Duodenal mucosa (tissue), 2 donors: ENCODE measurements around the gene MMP20.
"Not testable (repeated sequence)": the region's sequence is repeated elsewhere in the genome, so short reads cannot be mapped to it uniquely, and the experiment has no call there.

Source experiments
- H3K27ac ChIP-seq: one replicate; pipeline ENCODE4 v1.7.0; 2013; ENCODE audit warnings: low read depth, low read length
- H3K27me3 ChIP-seq, 2 donors: one replicate each; pipeline ENCODE4 v1.7.0; 2013; ENCODE audit warnings: low read length in 2 of 2, control low read depth in 1 of 2; ENCODE audit not compliant: insufficient read depth in 2 of 2, control insufficient read depth in 1 of 2
- H3K36me3 ChIP-seq, 2 donors: one replicate each; pipeline ENCODE4 v1.7.0; 2013; ENCODE audit warnings: low read length in 2 of 2, control low read depth in 1 of 2; ENCODE audit not compliant: insufficient read depth in 2 of 2, control insufficient read depth in 1 of 2
- H3K4me1 ChIP-seq, 2 donors: one replicate each; pipeline ENCODE4 v1.7.0; 2013; ENCODE audit warnings: low read length in 2 of 2, control low read depth in 1 of 2; ENCODE audit not compliant: insufficient read depth in 2 of 2, control insufficient read depth in 1 of 2
- H3K4me3 ChIP-seq, 2 donors: one replicate each; pipeline ENCODE4 v1.7.0; 2013; ENCODE audit warnings: low read length in 2 of 2, low read depth in 1 of 2
- H3K9ac ChIP-seq, 2 donors: one replicate each; pipeline ENCODE4 v1.7.0; 2013; ENCODE audit warnings: low read length in 2 of 2, low read depth in 1 of 2
- H3K9me3 ChIP-seq, 2 donors: one replicate each; pipeline ENCODE4 v1.7.0; 2013; ENCODE audit warnings: low read length in 2 of 2, control low read depth in 1 of 2; ENCODE audit not compliant: control insufficient read depth in 1 of 2

MMP20 gene

DNA sequence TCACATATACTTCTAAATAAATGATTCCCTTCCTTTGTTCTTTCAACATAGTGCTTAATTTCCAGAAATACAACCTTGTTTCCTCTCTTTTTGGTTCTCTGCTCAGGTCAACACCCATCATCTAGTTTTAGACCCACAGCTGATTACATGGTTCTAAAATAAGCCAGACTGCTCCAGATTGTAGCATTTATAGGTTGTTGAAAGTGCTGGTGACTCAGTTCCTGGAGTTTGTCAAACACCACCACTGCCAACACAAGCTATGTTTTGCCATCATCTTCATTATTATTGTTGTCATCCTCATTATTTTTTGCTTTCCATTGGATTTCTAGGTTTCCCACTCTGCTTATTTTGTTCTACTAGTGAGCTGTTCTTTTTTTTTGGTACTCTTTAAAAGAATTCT, 22.3 kb upstream of the MMP20 start:
- no peak overlapping the region for H3K4me3 ChIP-seq
- no peak overlapping the region for H3K27ac ChIP-seq
- H3K9ac ChIP-seq = no peak overlapping the region
- no peaks in the 10 kb centered on the region for H3K36me3 ChIP-seq
- H3K4me1 ChIP-seq = no peaks in the 10 kb centered on the region
- H3K9me3 ChIP-seq = no peaks in the 10 kb centered on the region
- H3K27me3 ChIP-seq = no peaks in the 10 kb centered on the region

DNA sequence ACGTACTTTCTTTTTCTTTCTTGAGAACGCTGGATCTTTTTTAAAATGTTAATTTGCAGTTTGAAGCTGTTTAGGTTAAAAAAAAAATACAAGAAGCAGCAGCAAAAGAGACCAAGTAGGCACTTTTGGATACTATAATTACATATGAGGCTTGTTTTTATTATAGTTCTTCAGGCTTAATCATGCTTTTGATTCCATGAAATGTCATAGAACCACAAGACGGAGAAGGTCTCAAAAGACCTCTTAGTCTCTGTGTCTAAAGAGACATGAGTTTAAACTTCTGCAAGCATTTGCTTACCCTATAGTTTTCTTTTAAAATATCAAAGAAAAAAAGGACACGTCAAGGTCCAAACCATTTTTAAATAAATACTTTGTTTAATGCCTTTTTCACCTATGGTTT, 18.8 kb upstream of the MMP20 start:
- H3K9me3 ChIP-seq = no peaks in the 10 kb centered on the region
- H3K27me3 ChIP-seq = no peaks in the 10 kb centered on the region
- no peak overlapping the region for H3K9ac ChIP-seq
- H3K4me3 ChIP-seq = no peak overlapping the region
- H3K4me1 ChIP-seq = peaks cover 0 to 3% of the 10 kb centered on the region in 2 donors
- no peaks in the 10 kb centered on the region for H3K36me3 ChIP-seq
- no peak overlapping the region for H3K27ac ChIP-seq

DNA sequence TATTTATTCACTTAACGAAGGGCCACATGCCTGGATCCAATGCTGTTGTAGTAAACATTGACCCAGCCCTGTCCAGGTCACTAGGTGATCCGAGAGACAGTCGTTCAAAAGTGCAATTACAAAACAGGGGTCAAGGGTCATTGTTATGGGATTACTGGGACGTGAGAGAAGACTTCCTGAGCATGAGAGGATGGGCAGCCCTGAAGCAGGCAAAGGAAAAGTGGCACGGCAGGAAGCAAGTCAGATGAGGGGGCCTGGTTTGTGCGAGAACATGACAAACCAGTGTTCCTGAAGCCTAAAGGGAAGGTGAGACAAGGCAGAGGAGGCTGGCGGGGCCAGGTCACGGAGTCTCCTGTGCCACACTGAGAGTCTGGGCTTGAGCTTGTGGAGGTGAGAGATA, 15.8 kb upstream of the MMP20 start:
- Histone ChIP-seq H3K9me3 (no peaks in the 10 kb centered on the region), H3K27ac (no peak overlapping the region), H3K9ac (no peak overlapping the region), H3K27me3 (no peaks in the 10 kb centered on the region), H3K4me1 (peaks cover 0 to 3% of the 10 kb centered on the region in 2 donors), H3K4me3 (no peak overlapping the region), H3K36me3 (no peaks in the 10 kb centered on the region)

DNA sequence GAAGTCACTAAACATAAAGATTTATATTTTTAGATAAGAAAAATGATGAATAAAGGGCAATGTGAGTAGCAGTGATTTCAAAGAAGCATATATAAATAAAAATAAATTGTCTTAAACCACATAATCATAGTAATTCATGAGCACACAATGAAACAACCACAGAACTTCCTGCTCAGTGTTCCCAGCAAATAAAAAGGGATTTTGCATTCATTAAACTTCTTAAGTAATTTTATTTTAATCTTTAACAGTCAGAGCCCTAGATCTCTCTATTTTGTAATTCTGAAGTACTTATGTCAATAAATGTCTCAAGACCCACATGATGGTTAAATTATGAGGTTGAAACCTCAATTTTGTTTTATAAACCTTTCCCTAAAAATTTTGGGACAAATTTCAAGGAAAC, 14.5 kb upstream of the MMP20 start:
- no peaks in the 10 kb centered on the region for H3K36me3 ChIP-seq
- H3K4me3 ChIP-seq = no peak overlapping the region
- H3K9me3 ChIP-seq = no peaks in the 10 kb centered on the region
- H3K27ac ChIP-seq = no peak overlapping the region
- H3K9ac ChIP-seq = no peak overlapping the region
- peaks cover 0 to 3% of the 10 kb centered on the region in 2 donors for H3K4me1 ChIP-seq
- H3K27me3 ChIP-seq = no peaks in the 10 kb centered on the region

DNA sequence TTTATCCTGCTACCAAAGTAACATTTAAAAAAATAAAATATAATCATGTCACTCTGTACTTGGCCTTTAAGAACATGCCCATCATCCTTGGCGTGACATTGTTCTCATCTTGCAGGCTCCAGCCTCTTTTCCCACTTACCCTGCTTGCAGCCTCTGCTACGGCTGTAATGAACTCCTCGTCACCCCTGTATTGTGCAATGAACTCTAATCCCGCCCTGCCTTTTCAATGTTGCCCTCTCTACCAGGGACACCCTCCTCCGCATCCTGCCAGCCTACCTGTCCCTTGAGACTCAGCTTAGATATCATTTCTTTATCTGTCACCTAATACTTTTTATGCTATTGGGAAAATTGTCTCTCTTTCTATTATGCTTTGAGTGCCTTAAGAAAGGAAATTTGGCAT, 12.6 kb upstream of the MMP20 start:
- Histone ChIP-seq H3K4me1 (peaks cover 0 to 3% of the 10 kb centered on the region in 2 donors), H3K9me3 (no peaks in the 10 kb centered on the region), H3K27ac (no peak overlapping the region), H3K27me3 (no peaks in the 10 kb centered on the region), H3K4me3 (no peak overlapping the region), H3K9ac (no peak overlapping the region), H3K36me3 (no peaks in the 10 kb centered on the region)

DNA sequence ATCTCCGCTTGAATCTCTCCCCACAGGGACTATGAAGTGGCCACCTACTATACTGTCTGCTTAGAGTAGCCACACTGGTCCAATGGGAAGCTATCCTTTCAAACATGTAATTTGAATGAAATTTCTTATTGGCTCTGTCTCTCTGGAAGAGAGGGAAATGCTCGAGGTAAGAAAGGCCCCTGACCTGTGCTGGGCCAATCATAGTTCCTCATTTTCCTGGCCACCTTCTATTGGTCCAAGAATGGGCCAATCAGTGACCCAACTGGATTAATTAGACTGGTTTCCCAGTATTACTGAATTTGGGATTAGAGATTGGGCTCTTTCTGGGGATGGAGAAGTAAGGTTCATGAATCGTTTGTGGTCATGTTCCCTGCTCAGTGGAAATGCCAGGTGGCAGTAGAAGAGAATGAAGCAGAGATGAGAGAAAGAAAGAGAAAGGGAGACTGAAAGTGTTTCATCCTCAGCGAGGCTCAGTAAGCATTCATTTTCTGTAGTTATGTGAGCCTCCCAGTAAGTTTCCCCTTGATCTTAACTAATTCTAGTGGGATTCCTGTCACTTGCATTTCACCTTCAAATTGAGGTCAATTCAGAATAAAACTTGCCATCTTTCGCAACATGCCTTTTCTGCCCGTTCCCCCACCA, 8.4 kb upstream of the MMP20 start:
- no peaks in the 10 kb centered on the region for H3K36me3 ChIP-seq
- no peak overlapping the region for H3K4me3 ChIP-seq
- H3K27me3 ChIP-seq = no peaks in the 10 kb centered on the region
- no peaks in the 10 kb centered on the region for H3K9me3 ChIP-seq
- H3K9ac ChIP-seq = no peak overlapping the region
- H3K4me1 ChIP-seq = peaks cover 0 to 6% of the 10 kb centered on the region in 2 donors
- H3K27ac ChIP-seq = no peak overlapping the region

DNA sequence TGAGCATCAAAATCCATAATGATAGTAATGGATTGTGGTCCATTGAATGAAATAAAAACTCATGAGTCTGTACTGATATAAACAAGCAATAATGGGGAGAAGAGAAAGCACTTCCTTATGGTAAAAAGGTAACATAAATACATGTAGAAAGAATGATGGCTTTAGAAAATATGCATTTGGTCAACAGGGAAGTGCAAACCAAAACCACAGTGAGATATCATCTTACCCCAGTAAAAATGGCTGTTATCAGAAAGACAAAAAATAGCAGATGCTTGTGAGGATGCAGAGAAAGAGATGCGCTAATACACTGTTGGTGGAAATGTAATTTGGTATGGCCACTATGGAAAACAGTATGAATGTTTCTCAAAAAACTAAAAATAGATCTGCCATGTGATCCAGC, 6.9 kb upstream of the MMP20 start:
- peaks cover 0 to 6% of the 10 kb centered on the region in 2 donors for H3K4me1 ChIP-seq
- no peak overlapping the region for H3K9ac ChIP-seq
- no peak overlapping the region for H3K27ac ChIP-seq
- H3K36me3 ChIP-seq = no peaks in the 10 kb centered on the region
- no peaks in the 10 kb centered on the region for H3K9me3 ChIP-seq
- no peaks in the 10 kb centered on the region for H3K27me3 ChIP-seq
- no peak overlapping the region for H3K4me3 ChIP-seq

DNA sequence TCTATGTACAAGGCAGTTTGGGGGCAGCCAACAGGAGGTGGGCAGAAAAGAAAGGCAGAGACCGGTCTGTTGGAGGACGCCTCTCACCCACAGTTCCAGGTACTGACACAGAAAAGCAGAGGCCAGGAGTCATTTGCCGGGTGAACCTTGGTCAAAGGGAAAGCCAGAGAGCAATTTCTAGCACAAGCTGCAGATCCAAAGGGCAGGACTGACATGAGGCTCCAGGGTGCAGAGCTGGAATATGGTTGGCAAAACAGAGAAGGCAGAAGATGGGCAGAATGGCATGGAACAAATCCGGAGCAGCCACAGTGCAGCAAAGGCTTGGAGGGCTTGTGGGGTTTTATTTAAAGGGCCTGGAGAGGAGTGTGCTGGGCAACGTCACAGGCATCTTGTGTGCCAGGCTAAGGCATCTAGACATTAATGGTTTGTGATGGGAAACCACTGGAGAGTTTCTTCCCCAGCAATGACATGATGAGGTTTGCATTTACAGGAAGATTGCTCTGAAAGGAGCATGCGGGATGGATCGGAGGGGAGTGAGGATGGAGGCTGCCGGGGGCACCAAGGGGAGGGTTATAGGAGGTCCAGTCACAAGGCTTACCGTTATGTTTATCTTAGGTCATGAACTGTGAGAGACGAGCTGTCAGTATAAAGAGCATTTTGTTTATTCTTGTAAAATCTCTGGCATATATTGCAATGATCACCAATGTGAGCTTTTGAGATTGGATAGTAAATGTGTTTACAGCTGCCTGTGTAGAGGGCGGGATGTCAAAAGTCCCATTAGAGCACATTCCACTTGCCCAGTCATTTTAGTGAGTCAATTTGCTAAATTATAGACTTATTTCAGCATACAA, 5.7 kb upstream of the MMP20 start:
- H3K27me3 ChIP-seq = no peaks in the 10 kb centered on the region
- peaks cover 0 to 6% of the 10 kb centered on the region in 2 donors for H3K4me1 ChIP-seq
- H3K27ac ChIP-seq = no peak overlapping the region
- no peak overlapping the region for H3K9ac ChIP-seq
- no peak overlapping the region for H3K4me3 ChIP-seq
- no peaks in the 10 kb centered on the region for H3K36me3 ChIP-seq
- no peaks in the 10 kb centered on the region for H3K9me3 ChIP-seq

DNA sequence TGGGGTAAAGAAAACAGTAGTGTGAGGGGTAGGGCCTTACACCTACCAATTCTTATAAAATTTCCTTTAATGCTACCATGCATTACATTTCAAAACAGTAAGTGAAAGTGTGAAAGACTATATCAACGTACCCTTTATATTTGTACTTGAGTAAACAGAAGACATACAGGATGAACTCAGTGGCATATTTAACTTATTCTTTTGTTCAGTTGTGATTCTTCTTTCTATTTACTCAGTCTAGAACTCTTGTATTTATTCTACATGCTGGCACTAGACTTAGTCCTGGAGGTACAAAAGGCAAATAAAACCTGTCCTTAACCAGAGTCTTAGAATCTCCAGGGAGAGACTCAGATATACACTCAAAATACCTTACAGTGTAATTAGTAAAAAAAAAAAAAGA, 4.8 kb upstream of the MMP20 start:
- H3K27me3 ChIP-seq, H3K9ac ChIP-seq, H3K36me3 ChIP-seq, H3K4me3 ChIP-seq, H3K9me3 ChIP-seq, H3K4me1 ChIP-seq, H3K27ac ChIP-seq: not testable (repeated sequence)

DNA sequence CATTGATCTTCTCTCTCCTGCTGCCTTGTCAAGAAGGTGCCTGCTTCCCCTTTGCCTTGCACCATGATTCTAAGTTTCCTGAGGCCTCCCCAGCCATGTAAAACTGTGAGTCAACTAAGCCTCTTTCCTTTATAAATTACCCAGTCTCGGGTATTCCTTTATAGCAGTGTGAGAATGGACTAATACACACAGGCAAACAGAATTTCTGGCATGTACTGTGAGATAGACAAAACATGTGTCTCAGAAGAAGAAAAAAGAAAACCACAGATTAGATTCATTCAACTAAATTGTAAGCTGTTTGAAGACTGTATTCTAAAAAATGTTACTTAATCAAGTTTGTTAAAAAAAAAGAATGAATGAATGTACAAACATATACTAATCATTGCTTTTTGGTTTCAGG, 1.5 kb upstream of the MMP20 start:
- H3K36me3 ChIP-seq = no peaks in the 10 kb centered on the region
- H3K9me3 ChIP-seq = no peaks in the 10 kb centered on the region
- H3K4me1 ChIP-seq = peaks cover 0 to 6% of the 10 kb centered on the region in 2 donors
- no peak overlapping the region for H3K4me3 ChIP-seq
- no peak overlapping the region for H3K9ac ChIP-seq
- no peak overlapping the region for H3K27ac ChIP-seq
- H3K27me3 ChIP-seq = no peaks in the 10 kb centered on the region
